ENCODE data around the gene RAB9B.
A peak's percentile ranks its signal among the peaks of the same experiment; 100 is the strongest.
"Not testable (repeated sequence)": the region's sequence is repeated elsewhere in the genome, so short reads cannot be mapped to it uniquely, and the experiment has no call there.

Gene RAB9B

GRCh38 chrX:103831803-103832544 lies at the start of gene RAB9B:
Gene RAB9B, minus strand, starts transcription at chrX:103832257. Its CDS starts 6,473 bp downstream, at chrX:103825784.
- FAIRE-seq (no peak), DNase-seq (ENCODE audit: low spot score) (peak; percentile 64)

GRCh38 chrX:103879339-103879738 lies 47.3 kb upstream of the RAB9B start:
- FAIRE-seq (no peak), DNase-seq (ENCODE audit: low spot score) (no peak)

GRCh38 chrX:103878466-103879122 lies 46.5 kb upstream of the RAB9B start:
- FAIRE-seq (no peak), DNase-seq (ENCODE audit: low spot score) (peak; percentile 51)

GRCh38 chrX:103877571-103877970 lies 45.5 kb upstream of the RAB9B start:
- DNase-seq (ENCODE audit: low spot score): no peak
- FAIRE-seq: no peak

- FAIRE-seq: no peak
Measured at GRCh38 chrX:103864886-103865534, 33.0 kb upstream of the RAB9B start.

GRCh38 chrX:103864149-103864548 lies 32.1 kb upstream of the RAB9B start:
- DNase-seq (ENCODE audit: low spot score) (no peak), FAIRE-seq (no peak)

More at GRCh38 chrX:103864886-103865534, 33.0 kb upstream of the RAB9B start:
- DNase-seq (ENCODE audit: low spot score): no peak

GRCh38 chrX:103861200-103861599 lies 29.1 kb upstream of the RAB9B start:
- DNase-seq (ENCODE audit: low spot score) (no peak), FAIRE-seq (no peak)

GRCh38 chrX:103849558-103849957 lies 17.5 kb upstream of the RAB9B start:
- DNase-seq (ENCODE audit: low spot score): no peak
- no peak for FAIRE-seq

- FAIRE-seq (no peak), DNase-seq (ENCODE audit: low spot score) (no peak)
Measured at GRCh38 chrX:103847174-103847870, 15.3 kb upstream of the RAB9B start.

GRCh38 chrX:103846386-103846785 lies 14.3 kb upstream of the RAB9B start:
- DNase-seq (ENCODE audit: low spot score) (no peak), FAIRE-seq (no peak)

- FAIRE-seq (no peak), DNase-seq (ENCODE audit: low spot score) (peak; percentile 36)
Measured at GRCh38 chrX:103845165-103845653, 13.2 kb upstream of the RAB9B start.

GRCh38 chrX:103839404-103839803 lies 7.3 kb upstream of the RAB9B start:
- DNase-seq (ENCODE audit: low spot score) (no peak), FAIRE-seq (no peak)

- DNase-seq (ENCODE audit: low spot score): no peak
- no peak for FAIRE-seq
Measured at GRCh38 chrX:103831342-103831802, 685 bp downstream of the RAB9B start.

- DNase-seq (ENCODE audit: low spot score) (no peak), FAIRE-seq (no peak)
Measured at GRCh38 chrX:103830848-103831247, 1.2 kb downstream of the RAB9B start.

- FAIRE-seq (no peak), DNase-seq (ENCODE audit: low spot score) (no peak)
Measured at GRCh38 chrX:103828529-103828928, 3.5 kb downstream of the RAB9B start.

- FAIRE-seq: no peak
- no peak for DNase-seq (ENCODE audit: low spot score)
Measured at GRCh38 chrX:103825881-103826280, 6.2 kb downstream of the RAB9B start.

GRCh38 chrX:103823591-103823990 lies 8.5 kb downstream of the RAB9B start:
- DNase-seq (ENCODE audit: low spot score): no peak
- FAIRE-seq: no peak

GRCh38 chrX:103820802-103821201 lies 11.3 kb downstream of the RAB9B start:
- DNase-seq (ENCODE audit: low spot score); FAIRE-seq: not testable (repeated sequence)

GRCh38 chrX:103818842-103819619 lies 13.0 kb downstream of the RAB9B start:
- no peak for DNase-seq (ENCODE audit: low spot score)
- FAIRE-seq: no peak

- FAIRE-seq (no peak), DNase-seq (ENCODE audit: low spot score) (no peak)
Measured at GRCh38 chrX:103817502-103817901, 14.6 kb downstream of the RAB9B start.

GRCh38 chrX:103817101-103817500 lies 15.0 kb downstream of the RAB9B start:
- not testable (repeated sequence) for FAIRE-seq; DNase-seq (ENCODE audit: low spot score)
